Eye (tissue), 1 donor: ENCODE results near the gene ANKFY1.
"Not testable (repeated sequence)": the region's sequence is repeated elsewhere in the genome, so short reads cannot be mapped to it uniquely, and the experiment has no call there.

Experiments used
- DNase-seq: peaks from one replicate; pipeline ENCODE4 v3.0.0-alpha.2; 2015

ANKFY1 gene

DNA sequence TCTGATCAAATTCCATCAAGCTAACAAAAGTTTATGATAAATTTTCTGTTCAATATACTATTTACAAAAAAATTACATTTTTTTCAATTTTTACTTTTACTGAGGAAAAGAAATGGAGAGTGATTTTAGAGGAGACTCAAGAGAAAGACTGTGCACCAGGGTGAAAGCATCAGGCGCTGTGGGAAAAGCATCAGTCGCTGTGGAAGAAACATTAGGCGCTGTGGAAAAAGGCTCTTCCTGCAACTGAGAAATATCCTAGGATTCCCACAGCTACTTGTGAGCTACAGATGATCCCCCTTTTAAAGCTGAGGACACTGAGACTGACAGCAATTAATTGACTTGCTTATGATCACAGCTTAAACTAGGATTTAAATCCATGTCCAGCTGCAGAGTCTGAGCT, 4.9 kb downstream of the ANKFY1 start:
- DNase-seq = no peak

DNA sequence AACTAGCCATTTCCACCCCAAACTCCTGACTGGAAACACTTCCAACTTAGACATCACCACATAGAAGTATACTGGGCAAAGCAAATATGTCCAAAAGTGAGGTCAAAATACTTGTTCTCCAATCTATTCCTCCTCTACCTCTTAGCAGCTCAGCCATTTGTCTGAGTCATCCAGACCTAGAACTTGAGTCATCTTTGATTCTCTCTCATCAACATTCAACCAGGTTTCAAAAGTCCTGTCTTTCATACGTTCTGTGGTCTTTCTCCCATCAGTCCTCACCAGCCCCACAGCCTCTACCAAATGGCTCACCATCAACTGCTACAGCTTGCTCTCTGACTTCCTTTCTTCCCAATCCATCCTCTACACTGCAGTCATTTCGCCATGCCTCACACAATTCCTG, 6.8 kb downstream of the ANKFY1 start:
- no peak for DNase-seq

DNA sequence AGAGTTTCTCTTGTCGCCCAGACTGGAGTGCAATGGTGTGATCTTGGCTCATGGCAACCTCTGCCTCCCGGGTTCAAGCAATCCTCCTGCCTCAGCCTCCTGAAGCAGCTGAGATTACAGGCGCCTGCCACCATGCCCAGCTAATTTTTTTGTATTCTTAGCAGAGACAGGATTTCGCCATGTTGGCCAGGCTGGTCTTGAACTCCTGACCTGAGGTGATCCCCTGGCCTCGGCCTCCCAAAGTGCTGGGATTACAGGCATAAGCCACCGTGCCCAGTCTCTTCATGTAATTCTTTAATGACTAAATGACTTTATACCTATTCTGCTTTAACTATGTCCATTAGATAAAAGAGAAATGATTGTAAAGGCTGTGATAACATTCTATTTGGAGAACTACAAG, 8.5 kb downstream of the ANKFY1 start:
- not testable (repeated sequence) for DNase-seq

DNA sequence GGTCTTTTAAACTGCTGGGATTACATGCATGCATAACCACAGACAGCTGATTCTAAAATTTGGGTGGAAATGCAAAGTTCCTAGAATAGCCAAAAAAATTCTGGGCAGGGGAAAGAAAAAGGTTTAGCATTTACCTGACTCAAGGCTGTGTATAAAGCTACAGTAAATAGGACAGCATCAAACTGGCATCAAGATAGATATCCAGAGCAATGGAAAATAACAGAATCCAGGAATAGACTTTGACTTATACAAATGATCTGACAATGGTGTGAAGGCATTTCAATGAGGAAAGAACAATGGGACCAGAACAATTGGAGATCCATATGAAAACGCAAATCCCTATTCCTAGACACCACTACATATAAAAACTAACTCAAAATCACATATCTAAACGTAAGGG, 12.9 kb downstream of the ANKFY1 start:
- DNase-seq = no peak

DNA sequence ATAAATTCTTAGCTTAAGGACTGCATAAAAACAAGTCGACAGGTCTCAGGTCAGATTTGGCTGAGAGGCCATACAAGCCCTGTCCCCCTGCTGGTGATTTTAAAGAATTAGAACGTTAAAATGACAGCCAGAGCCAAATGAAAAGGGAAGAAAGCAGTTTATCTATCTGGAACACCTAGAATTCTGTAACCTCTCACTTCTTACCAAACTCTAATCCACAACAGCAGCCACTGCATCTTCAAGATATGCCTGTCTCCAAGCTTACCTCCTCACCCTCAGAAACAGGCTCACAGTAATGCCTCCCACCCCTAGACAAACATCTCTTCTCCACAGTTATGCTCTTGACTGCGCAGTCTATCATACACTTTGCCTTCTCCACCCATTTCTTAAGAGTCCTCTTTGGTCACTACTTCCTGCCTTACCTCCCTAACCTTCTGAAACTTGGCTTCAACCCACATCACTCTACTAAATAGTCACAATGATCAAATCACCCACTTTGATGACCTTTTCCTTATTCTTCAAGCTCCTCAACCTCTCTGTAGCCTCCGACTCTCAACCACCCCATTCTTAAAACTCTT, 14.2 kb downstream of the ANKFY1 start:
- peak; percentile 25 for DNase-seq

DNA sequence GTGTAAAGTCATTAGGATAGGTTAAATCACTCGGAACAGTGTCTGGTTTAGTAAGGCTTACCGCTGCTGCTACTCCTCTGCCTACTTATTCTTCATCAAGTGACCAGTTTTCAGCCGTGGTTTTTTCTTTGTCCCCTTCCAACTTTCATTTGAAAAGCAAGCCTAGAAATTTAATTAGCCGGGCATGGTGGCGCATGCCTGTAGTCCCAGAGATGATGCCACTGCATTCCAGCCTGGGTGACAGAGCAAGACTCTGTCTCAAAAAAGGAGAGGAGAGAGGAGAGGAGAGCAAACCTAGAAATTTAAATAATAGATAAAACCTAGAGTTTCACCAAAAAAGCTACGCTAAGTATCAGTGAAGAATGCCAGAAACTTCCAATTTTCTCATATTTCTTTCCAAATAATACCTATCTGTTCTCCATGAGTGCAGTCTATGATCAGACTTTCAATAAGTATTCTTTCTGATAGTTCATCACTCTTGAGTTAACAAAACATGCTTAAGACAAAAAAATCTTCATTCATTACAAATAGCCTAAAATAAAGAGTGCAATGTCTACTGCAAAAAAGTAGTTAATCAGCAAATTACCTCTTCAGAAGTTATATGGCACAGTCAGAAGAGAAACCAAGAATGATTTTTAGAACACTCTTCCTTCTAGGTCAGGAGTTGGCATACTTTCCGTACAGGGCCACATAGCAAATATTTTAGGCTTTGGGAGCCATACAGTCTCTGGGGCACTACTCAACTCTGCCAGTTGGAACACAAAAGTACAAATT, 15.1 kb downstream of the ANKFY1 start:
- DNase-seq = no peak

DNA sequence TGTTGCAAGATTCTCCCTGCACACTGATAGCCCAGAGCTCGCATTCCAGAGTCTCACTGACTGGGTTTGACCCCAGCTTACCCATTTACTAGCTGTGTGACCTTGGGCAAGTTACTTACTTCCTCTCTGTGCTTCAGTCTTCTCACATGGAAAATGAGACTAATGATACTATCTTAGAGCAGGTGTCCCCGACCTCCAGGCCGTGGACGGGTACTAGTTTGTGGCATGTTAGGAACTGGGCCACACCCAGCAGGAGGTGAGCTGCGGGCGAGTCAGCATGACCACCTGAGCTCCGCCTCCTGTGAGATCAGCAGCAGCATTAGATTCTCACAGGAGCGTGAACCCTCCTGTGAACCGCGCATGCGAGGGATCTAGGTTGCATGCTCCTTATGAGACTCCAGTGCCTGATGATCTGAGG, 15.8 kb downstream of the ANKFY1 start:
- peak; percentile 20 for DNase-seq

DNA sequence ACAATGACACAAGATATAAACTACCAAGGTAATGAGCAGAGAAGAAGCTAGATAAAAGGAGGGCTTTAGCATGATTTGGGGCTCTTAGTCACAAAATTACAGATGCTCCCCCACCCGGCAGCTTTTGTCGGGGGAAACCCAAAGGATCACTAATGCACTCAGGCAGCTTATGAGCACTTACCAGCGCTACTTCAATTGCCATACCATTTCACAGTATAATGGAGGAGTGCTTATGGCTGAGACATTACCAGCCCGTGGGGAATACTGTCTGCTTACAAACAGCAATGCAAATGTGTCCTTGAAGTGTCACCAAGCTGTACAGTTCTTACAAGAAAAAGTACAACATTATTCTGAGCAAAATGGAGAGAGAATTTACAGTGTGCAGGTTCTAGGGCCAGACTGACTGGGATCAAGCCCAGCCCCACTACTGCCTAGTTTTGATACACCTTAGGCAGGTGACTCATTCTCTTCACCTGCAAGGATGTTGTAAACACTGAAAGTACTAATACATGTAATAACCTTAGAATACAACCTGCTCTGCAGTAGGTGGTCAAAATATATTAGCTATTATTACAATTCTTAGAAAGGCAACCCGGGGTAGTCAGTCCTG, 16.3 kb downstream of the ANKFY1 start:
- DNase-seq = peak; percentile 69

DNA sequence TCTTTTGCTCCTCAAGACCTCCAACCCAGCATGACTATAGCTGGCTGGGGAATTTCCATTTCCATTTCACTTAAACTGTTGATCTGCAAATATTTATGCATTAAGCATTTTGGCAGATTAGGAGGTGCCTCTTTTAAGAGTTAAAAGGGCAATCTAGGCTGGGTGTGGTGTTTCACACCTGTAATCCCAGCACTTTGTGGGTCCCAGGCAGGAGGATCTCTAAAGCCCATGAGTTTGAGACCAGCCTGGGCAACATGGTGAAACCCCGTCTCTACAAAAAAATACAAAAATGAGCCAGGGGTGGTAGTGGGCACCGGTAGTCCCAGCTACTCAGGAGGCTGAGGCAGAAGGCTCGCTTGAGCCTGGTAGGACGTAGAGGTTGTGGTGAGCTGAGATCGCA, 17.1 kb downstream of the ANKFY1 start:
- no peak for DNase-seq

DNA sequence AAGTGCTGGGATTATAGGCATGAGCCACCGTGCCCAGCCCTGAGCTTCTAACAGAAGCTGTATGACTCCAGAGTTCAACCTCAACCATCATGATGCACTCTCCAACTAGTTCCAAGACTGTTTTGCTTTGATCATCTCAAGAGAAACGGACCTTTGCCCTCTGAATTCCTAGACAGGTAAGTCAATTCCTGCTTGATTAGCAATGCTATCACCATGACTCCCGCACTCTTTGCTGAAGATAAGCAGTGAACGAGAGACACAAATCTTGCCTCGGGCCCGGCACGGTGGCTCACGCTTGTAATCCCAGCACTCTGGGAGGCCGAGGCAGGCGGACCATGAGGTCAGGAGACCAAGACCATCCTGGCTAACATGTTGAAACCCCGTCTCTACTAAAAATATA, 22.2 kb downstream of the ANKFY1 start:
- DNase-seq = no peak

DNA sequence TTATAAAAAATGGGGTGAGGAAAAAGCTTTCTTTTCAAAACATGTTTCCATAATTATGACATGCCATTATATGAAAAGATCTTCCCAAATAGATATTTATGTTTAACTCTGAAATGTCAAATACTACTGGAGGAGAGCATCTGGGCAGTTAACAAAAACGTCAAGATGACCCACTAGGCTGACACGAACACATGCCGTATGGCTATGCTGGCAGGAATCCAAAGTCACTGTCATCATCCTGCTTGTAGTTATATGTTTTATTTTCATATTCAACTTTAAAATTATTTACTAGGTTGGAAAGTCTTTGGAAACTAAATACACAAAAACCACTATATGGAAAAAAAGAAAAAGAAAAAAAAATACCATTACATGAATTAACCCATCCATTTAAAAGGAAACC, 27.3 kb downstream of the ANKFY1 start:
- DNase-seq = no peak

DNA sequence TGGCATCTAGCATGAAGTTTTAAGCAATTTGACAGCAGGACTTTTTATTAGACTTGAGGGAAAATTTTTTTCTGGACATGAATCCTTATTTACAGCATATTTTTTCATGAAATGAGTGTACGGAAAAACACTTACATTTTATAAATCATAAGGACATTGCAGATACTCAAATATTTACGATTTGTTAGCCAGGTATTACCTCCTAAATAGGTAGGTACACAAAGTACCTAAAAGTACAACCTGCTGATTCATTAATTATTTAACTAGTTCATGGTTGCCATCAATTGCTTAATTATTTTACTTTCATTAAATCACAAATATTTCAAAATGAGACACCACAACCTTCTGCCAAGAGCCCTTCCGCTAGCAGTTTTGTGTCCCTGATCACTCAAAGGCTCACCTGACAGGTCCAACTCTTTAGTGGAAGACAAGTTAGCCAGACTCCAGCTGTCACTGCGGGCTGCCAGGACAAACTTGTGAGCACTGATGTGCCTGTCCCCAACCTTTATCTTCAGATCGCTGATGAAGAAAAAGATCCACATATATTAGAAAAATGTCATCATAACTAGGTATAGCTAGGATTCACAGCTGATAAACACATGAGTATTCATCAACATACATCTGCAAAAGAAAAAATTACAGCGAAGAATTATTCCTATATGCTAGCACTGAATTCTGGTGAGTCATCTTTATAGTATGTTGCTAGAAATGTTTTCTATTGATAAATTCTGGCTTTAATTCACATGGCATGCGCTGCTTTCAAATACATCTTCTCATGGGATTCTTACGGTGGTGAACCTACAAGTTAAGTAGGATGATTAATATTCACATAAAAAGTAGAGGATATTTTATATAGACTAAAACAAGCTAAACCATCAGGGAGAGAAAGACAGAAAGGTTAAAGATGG, 28.2 kb downstream of the ANKFY1 start:
- DNase-seq = no peak

DNA sequence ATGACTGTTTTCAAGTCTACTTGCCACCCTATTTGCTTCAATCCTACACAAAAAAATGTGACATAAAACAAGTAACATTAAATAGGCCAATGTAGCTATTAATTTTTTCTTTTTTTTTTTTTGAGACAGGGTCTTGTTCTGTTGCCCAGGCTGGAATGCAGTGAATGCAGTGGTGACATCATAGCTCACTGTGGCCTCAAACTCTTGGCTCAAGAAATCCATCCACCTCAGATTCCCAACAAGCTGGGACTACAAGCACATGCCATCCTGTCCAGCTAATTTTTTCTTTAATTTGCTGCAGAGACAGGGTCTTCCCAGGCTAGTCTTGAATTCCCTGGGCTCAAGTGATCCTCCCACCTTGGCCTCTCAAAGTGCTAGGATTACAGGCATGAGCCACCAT, 29.4 kb downstream of the ANKFY1 start:
- DNase-seq = no peak

DNA sequence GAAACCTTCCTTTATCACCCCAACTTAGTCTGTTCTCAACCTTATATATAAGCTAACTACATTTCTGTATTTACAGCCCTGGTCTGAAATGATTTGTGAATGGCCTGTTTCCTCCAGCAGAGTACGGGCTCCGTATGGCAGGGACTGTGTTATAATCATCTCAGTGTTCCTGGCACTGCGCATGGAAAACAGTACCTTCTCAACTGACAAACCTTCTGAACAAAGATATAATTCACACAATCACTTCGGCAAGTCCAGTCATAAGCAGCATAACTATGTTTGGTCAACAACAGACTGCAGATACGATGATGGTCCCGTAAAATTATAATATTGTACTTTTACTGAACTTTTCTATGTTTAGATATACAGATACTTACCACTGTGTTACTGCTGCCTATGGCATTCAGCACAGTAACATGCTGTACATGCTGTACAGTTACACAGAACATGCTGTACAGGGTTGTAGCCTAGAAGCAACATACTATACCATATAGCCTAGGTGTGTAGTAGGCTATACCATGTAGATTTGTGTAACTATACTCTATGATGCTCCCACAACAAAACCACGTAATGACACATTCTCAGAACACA, 30.0 kb downstream of the ANKFY1 start:
- DNase-seq = no peak

DNA sequence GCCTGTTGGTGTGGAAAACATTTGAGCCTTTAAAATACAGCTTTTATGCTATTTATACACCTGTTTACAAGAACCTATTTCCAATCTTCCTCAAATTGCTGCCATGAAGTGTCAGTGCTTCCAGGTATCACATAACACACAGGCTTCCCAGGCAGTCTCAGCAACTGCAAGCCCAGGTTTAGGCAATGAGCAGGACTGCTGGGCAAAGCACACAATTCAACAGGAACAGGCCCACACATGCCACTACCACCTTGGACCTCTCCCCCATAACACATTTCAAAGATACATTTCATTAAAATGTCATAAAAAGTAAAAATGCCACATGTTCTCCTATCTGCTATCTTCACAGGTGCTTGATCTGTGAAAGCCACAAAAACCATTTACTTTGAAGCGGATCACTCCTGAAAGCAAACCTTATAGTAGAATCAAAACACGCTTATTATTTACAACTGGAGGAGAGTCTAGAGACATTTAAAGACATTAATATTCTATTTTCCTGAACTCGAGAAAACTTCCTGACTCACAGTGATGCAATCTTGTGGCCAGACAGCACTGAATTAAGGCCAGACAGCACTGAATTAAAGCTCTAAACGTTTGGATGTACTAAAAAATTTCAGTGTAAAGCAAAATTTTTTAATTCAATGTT, 31.5 kb downstream of the ANKFY1 start:
- DNase-seq = no peak

DNA sequence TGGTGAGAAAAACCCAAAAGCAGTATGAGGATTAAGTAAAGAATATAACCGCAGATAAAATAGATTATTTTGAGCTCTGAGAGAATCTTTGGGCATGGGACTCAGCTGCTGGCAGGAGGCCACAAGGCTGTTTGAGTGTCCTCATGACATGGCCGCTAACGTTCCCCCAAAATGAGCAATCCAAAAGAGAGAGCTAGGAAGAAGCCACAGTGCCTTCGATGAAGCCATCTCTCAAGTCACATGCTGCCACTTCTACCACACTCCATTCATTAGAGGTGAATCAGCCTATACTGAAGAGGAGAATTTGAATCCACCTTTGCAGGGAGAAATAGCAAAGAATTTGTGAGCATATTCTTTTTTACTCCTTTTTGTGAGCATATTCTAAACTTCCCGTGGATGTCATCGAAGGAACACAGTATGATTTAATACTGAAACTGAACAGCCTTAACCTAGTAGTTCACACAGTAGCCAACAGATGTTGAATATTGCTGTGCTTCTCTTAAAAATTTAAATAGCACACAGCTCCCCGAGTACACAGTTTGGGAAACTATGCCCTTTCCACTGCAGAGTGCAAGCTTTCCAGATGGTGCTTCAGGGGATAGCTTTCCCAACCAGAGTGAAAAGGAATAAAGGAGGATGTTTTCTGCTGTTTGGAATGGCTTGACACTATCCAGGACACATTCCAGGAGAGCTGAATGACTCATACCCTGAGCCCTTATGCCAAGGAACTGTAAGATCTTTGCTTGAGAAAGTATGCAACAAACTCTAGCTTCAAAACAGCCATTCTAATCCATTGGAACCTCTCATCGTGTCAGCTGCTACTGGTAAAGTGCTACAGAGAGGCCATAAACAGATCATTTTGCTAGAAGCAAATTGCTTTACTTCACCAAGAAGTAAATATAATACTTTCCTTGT, 33.9 kb downstream of the ANKFY1 start:
- peak; percentile 26 for DNase-seq

DNA sequence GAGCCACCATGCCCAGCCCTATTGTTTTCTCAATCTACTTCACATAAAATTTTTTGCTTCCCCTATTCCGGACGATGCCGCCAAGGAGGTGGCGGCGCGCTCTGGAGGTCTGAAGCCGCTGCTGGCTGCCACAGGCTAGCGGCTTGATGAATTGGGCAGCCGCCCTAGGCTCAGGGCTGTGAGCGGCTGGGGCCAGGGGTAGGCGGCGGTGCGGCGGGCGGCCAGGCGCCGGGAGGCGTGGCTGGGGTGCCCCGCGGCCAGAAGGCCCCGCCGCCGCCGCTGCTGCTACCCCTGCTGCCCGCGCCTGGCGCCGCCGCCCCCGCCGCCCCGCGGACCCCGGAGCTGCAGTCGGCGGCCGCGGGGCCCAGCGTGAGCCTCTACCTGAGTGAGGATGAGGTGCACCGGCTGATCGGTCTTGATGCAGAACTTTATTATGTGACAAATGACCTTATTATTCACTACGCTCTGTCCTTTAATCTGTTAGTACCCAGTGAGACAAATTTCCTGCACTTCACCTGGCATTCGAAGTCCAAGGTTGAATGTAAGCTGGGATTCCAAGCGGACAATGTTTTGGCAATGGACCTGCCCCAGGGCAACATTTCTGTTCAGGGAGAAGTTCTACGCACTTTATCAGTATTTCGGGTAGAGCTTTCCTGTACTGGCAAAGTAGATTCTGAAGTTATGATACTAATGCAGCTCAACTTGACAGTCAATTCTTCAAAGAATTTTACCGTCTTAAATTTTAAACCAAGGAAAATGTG, 41.7 kb downstream of the ANKFY1 start:
- no peak for DNase-seq

DNA sequence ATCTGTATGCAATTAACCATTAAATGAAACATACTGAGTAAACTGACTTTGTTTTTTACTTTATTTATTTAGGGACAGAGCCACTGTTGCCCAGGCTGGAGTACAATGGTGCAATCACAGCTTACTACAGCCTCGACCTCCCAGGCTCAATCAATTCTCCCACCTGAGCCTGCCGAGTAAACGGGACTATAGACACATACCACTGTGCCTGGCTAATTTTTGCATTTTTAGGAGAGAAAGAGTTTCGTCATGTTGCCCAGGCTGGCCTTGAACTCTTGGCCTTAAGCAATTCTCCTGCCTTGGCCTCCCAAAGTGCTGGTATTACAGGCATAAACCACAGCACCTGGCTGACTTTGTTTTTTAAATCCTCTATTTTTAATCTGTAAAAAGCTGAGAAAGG, 42.6 kb downstream of the ANKFY1 start:
- DNase-seq = no peak

DNA sequence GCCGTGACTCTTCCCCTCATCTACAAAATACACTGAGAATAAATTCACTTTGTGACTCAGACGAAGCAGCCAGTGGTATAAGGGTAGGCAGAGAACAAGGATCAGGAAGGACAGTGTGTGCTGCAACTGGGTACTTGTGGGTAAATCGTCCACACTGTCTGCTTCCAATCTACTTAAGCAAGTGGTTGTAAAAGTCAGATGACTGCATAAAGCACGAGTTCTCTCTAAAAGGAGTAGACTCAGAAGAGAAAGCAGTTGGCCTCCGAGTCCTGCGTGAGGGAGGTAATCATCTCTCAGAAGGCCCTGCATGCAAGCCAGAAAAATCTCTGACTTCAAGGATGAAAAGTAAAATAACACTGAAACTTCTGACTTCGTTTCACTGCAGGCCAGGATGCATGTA, 43.1 kb downstream of the ANKFY1 start:
- no peak for DNase-seq

DNA sequence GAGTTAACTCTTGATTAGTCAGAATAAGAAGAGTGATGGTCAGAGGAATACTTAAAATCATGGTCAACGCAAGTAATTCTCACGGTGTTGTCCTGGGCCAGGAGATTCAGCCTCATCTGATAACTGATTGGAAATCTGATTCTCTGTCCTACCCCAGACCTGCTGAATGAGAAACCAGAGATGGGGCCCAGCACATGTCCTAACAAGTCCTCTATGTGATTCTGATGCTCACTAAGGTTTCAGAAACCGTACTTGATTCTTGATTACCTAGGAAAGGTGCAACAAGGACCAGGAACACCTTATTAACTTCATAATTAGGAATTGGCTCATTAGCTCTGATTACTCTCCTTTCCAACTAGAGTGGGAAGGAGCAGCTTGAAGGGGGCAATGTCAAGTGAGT, 44.5 kb downstream of the ANKFY1 start:
- no peak for DNase-seq
